ENCODE data around the gene GPR3.
A peak's percentile ranks its signal among the peaks of the same experiment; 100 is the strongest.

Gene GPR3

DNA sequence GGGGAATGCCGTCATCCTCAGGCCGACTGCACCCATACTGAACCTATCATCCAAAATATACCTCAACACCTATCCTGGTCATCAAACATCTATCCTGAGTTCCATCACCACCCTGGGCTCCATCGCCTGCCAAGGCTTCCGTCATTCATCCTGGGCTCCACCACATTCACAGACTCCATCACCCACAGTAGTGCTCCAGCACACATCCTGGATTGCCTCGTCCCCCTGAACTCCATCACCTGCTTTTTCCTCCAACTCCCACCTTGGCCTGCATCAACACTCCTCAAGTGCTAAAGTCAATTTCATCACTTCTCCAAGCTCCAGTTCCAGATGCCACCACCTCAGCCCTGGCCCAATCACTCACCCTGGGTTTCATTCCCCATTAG is 33.5 kb upstream of the GPR3 start:
- no peak for DNase-seq (ENCODE audit: low read depth)

DNA sequence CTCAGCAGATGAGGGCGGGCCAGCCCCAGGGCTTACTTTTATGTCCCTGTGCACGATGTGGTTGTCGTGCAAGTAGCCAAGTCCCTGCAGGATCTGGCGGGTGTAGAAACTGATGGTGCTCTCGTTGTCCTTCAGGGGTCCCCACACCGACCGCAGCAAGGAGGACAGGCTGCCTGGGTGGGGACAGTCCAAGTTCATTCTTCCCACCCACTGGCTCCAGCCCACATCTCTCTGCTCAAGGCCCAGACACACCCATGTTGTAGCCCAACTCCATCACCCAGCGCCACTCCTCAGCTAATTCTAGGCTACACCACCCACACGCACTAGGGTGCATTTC is 32.6 kb upstream of the GPR3 start:
- DNase-seq (ENCODE audit: low read depth), result no peak

DNA sequence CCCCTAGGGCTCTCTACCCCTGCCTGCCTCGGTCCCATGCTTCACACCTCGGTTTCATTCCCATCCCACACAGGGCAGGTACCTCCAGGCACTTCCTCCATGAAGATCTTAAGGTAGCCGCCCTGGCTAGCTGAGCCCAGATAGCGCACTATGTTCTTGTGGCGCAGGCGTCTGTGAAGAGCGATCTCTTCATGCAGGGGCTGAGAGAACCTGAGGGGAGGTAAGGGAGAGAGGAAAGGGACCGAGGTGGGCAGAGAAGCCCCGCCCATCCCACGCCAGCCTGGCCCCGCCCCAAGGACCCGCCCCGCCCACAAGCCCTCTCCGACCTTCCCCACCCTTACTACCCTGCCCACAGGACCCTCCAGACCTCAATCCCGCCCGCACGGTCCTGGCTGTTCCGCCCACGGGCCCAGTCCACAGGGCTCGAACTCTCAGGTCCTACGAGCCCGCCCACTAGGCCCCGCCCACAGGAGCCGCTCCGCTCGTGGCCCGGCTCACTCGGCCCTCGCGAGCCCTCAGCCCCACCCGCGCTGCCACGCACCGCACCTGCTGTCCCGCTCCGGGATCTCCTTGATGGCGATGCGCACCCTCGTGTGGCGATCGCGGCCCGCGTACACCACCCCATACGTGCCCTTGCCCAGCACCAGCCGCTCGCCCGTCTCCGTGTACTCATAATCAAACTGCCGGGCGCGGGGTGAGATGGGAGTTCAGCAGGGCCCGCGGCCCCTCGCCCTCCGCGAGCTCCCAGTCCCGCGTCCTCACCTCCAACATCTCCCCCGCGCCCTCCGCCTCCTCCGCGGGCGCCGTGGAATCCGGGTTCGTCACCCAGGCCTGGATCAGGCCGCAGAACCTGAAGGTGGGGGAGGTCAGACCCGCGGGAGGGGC is 32.0 kb upstream of the GPR3 start:
- DNase-seq (ENCODE audit: low read depth), result no peak

DNA sequence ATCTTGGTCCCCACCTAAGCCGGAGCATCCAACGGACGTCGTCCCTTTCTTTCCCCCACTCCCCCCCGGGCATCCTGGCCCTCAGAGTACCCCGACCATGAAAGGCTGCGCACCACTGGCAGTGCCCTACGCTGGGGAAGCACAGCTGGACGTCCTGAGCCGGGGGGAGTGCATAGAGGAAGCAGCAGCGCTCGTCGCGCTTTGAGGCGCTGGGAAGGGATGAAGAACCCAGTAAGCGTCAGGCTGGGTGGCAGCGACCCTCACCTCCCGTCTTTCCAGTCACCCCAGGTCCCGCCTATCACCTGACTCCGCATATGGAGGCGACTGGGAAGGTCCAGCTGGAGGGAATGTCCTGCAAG is 31.4 kb upstream of the GPR3 start:
- DNase-seq (ENCODE audit: low read depth), result no peak

DNA sequence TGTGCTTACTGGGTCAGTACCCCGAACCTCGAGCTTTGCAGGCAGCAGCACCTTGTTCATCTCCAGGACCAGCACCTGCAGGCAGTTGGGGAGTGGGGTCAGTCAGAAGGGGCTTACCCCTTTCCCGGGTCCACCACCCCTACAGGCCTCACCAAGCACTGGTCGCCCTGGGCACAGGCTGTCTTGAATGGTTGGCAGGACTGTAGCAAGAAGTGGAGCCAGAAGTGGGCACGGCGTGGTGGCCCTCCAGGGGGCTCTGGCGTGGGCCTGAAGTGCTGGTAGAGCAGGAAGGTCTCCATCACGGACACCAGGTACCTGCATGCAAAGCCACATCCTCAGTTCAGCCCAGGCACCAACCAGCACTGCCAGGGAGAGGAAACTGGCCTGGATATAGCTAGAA is 30.9 kb upstream of the GPR3 start:
- DNase-seq (ENCODE audit: low read depth), result no peak

DNA sequence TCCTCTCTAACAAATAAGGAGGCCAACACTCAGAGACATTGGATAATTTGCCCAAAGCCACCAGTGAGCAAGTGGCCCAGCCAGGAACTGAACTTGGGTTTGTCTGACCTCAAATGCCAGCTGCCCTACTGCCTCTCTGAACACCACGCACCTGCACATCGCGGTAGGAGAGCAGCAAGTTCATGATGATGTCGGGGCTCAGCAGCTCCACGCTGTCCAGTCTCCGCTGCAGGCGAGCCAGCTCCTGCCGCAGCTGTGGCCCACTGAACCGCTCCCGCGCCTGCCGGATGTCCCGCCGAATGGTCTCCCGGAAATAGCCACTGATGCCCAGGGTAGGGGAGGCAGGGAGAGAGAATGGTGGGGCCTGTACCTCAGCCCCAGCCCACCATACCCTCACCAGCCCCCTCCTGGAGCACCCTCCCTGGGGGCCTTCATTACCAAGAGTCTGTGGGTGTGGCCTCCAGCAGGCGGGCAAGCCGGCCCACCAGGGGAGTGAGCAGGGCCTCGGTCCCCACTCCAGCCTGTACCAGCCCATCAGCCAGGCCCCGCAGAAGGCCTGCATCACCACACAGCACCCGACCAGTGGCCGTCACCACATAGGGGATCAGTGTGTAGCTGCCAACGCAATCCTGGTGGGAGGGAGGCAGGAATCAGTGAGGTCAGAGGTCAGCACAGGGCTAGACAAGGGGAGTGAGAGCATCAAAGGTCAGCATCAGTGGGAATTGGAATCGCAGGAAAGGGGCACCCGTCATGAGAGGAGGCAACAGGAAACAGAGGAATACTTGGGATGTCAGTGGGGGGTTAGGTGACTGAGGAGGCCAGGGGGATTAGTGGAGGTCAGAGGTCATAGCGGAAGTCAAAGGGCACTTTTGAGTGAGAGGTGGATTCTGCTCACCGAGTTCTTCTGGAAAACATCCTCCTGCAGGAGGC is 28.4 kb upstream of the GPR3 start:
- DNase-seq (ENCODE audit: low read depth), result no peak

DNA sequence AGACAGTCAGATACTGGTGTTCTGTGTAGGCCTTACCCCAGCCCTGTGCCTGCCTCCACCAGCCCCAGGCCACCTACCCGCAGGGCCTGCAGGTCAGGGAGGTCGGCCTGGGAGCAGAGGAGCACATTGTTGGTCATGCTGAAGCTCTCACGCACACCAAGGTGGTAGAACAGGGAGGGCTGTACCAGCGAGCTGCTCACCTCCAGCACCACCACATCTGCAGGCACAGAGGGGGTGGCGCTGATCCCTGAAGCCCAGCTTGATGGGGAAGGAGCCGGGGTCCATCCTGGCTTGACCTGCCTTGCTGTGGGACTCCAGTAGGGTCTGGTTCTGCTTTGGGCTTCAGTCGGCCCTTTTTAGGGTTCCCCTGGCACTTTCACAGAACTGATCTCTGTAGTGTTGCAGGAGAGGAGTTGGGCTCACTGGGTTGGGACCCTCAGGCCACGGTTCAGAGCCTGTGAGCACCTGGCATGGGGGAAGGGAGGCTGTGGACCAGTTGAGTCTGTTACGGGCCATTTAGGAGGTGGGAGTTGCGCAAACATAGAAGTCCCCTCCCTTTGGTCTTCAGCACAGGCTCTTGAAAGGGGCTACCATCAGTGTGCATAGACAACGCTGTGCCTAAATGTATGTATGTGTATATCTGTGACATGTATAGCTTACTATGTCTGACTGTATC is 27.6 kb upstream of the GPR3 start:
- DNase-seq (ENCODE audit: low read depth), result no peak

DNA sequence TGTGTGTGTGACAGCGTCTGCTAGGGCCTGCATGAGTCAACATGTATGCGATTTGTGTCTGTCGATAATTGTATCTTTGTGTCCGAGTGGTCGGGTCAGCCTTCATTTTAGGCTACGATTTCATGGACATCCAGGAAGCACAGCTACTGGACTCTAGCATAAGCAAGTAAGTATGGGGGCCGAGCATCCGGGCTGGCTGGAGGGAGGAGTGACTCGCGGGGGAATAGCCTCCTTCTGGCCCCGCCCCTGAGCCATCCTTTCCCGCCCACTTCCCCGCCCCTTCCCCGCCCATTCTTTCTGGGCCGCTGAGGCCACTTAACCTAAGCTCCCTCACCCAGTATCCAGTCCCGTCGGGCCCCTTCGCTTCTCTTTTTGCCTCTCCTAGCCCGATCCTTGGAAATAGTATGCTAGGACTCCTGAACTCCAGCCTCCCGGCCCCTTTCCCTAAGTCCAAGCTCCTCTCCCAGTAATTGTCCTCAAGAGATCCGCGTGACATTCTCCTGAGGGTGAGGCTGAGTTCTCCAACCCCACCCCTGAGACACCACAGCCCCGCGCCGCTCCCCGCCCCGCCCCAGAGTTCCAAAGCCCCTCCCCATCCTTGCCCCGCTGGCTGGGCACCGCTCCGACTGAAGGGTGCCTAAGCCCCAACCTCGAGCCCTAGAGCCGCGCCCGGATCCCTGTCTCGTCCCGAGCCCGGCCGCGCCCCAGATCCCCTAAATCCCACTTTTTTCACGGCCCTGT is 26.9 kb upstream of the GPR3 start:
- DNase-seq (ENCODE audit: low read depth), result peak; percentile 58

DNA sequence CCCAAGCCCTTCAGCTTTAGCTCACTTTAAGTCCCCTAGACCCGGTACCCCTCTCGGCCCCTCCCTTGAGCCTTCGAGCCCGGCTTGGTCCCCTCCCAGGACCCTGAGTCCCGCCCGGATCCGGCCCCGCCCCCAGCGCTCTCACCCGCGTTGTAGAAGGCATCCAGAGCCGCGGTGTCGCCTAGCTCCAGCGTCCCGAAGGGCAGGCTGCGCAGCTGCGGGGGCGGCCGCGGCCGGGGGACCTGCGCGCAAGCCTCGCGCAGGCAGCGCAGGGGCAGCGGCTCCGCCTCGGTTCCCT is 26.4 kb upstream of the GPR3 start:
- DNase-seq (ENCODE audit: low read depth), result no peak

DNA sequence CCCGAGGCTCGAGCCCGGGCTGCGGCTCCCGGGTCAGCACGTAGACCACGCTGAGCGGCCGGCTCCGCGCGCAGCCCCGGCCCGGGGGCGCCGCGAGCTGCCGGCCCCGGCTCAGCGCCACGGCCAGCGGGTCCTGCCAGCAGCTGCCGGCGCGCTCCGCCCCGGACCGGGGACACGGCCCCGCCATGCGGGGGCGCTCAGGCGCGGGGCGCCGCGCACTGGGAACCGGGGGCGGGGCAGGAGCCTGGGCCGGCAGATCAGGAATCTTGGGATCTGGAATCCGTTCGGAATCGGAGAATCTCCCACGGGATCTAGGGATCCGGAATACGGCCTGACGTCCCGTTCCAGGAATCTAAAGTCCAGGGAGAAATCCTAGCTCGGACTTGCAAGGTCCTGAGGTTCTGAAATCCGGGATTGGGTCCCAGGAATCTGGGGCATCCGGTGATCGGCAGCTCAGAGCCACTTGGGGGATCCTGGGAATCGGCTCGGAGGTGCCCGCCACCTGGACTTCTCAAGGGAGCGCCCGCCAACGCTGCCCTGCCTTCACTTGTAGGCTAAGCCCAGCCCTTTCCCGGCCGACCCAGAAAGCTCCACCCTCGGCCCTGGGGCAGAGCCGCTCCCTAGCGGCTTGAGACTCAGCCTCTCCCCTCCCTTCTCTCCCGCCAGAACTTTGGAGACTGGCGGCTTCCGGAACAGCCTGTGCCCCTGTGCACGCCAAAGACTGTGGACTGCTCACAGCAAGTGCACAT is 25.8 kb upstream of the GPR3 start, which contains the start of gene MAP3K6:
TSS of gene MAP3K6 (minus strand) at position 551 of the 749 bp plus-strand sequence. CDS start at position 187, 364 bp downstream.
- DNase-seq (ENCODE audit: low read depth), result no peak

DNA sequence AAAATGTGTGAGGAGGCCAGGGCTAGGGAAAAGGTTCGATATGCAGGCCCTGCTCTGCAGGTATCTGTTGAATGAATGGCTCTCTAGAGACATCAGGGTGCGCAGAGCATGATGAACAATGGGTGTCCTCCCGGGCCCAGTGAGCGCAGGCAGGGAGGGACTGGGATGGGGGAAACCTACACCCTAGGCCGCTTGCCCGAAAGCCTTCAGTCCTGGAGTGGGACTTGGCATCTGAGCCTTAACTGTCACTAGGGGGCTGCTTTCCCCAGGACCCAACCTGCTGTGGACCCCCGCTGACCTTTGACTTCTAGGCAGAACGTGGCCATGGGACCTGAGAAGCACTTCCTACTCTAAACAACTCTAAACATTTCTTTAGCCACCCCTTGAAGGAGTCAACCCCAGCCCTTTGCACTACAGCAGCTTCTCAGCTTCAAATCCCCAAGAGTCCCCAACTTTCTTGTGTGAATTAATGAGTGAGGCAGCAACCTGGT is 25.2 kb upstream of the GPR3 start:
- DNase-seq (ENCODE audit: low read depth), result no peak

DNA sequence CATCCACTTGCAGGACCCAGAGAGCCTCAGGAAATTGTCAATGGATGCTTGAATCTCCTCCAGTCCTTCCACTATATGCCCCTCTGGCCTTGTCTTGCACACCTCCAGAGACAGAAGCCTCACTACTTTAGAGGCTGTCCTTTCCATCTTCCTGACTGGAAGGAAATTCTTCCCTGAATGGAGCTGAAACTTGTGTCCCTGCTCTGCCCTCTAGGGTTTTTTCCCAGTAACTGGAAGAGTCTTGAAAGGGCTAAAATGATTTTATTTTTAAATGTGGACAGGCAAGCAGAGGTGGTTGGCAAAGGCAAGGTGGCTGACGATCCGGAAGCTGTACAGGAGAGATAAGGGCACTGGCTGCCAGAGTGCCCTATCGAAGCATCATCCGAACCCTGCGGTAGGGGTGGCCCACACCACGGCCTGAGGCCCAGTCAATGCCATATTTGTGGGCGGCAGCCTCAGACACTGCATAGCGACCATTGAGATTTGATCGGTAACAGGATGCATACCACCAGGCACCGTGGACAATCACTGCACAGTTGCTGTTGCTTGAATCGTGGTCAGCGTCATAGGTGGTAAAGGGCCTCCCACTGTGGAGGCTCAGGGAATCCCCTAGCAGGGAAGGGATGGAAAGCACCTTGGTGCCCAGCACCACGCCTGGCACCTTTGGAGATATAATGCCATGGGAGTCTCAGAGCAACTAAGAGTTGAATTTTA is 23.4 kb upstream of the GPR3 start:
- no peak for DNase-seq (ENCODE audit: low read depth)

DNA sequence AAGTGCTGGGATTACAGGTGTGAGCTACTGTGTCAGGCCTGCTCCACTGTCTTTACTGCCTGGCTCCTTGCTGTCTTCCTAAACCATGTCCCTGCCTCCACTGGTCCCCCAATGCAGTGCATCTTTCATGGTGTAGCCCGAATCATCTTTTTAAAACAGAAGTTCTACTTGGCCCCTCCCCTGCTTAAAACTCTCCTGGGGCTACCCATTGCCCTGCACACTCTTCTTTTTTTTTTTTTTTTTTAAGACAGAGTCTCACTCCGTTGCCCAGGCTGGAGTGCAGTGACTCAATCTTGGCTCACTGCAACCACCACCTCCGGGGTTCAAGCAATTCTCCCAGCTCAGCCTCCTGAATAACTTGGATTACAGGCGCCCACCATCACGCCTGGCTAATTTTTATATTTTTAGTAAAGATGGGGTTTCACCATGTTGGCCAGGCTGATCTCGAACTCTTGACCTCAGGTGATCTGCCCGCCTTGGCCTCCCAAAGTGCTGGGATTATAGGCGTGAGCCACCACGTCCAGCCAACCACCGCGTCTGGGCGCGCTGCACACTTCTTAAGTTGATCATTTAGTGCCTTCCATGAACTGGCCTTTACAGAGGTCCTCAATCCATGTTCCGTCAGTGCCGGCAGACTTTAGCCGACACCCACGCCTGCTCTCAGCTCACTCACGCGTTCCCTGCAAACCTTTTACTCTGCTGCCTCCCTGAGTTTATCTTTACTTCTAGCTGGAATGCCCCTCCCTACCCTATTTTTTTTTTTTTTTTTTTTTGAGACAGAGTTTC is 20.2 kb upstream of the GPR3 start:
- DNase-seq (ENCODE audit: low read depth), result no peak

DNA sequence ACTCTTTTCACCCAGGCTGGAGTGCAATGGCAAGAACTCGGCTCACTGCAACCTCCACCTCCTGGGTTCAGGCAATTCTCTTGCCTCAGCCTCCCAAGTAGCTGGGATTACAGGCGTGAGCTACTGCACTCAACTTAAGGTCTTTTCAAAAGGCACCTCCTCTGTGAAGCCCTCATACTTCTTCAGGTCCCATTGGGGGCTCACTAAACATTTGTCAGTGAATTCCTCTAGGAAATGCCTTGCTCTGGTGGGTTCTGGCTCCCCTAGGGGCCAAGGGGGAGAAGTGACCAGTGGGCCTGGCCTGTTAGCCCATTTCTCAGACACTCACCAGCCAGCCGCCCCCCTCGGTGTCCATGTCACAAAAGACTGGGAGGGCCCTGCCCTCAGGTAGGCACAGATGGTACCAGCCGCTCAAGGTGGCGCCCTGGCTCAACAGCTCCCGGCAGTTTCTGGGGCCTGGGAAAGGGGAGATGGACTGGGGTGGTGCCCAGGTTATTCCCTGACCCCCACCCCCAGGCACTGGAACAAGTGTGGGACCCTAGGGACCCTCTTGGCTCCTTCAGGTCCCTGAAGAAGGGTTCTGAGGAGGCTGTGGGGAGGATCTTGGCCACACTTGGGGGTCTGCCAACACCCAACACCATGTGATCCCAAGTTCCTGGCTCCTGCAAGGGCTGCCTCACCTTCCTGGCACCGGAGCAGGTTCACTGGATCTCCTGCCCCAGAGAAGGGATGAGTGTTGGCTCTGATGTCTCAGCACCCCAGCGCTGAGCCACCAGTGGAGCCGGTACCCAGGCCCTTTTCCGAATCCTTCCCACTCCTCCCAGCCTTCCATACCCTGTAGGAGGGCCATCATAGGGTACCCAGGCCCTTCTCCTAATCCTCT is 19.4 kb upstream of the GPR3 start:
- DNase-seq (ENCODE audit: low read depth), result no peak

DNA sequence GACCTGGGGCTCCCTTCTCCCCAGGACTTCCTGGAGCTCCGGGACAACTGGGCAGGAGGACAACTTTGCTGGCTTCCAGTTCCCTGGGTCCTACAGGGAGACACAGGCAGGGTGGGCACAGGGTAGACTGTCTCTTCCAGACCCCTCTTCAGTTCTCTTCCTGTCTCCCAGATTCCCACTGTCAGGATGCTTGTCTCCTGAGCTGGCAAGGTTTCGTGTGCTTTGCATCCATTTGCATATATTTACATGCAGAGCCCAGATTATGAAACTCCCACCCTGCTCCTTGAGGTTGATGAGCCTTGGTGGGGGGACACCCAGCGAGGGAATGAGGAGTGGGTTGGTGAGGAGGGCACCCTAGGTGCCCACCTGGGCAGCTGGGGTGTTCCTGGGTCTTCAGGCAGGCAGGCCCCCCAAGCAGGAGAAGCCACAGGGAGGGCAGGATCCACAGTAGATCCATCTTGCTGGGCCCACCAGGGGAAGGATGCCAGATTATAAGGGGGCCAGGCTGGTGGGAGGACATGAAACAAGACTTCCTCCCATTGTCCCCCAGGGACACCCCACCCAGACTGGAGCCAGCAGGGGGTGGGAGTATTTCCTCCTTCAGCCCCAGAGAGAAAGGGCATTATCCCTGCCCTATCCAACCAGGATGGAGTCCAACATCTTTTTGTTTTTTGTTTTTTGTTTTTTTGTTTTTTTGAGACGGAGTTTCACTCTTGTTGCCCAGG is 17.9 kb upstream of the GPR3 start, which contains the start of gene FCN3:
TSS of gene FCN3 (minus strand) at position 463 of the 725 bp plus-strand sequence. CDS start at position 457, 6 bp downstream.
- DNase-seq (ENCODE audit: low read depth), result no peak

DNA sequence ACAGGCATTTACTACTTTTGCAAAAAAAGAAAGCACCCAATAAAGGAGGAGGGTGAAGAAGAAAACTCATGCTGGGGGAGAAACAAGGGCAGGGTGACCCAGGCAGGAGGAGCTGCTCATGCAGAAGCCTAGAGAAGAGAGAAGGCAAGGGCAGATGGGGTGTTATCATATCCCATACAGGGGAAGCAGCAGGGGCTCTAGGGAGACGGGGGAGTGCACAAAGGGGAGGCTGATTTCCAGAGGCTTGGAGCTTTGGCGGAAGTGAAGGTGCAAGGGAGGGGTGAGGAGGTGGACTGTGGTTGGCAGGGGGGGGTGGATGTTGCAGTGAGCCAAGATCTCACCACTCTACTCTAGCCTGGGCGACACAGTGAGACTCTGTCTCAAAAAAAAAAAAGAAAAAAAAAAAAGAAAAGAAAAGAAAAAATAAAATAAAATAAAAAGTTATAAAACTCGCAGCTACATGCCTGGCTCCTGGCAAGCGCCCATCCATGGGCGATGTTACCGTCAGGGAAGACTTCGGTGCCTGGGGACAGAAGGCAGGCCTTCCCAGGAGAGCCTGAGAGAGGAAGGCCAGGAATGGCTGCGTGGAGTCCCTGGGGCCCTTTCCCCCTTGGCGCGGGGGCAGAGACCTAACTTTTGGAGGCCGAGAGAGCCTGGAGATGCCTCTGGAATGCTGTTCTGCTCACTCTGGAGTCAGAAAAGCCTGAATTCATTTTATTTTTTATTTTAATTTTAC is 14.5 kb upstream of the GPR3 start:
- DNase-seq (ENCODE audit: low read depth), result no peak

DNA sequence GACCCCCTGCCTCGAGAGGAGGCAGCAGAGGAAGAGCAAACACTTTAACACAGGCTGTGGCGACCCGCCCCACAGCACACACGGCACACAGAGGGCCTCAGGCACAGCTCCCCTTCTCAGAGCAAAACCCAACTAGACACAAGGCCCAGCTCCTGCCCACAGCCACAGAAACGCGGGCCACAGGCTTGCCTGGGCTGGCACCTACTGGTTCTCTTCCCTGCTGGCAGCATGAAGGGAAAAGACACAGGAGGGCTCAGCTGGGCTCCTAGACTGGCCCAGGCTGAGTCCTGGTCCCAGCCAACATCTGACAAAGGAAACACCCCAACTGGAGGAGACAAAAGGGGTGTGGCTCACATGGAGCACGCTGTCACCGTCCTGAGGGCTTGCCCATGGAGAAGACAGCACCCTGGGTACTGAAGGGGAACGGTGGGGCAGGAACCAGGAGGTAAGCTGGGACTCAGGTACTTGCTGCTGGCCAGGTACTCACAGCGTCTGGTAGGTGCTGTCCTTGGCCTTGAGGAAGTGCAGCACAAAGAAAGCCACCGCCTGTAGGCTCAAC is 12.8 kb upstream of the GPR3 start:
- no peak for DNase-seq (ENCODE audit: low read depth)

All from stimulated activated CD8-positive, alpha-beta memory T cell treated with anti-CD3 and anti-CD28 coated beads, Interleukin-12 subunit alpha, Interleukin-12 subunit beta, amount 100 ng/mL, for 4 hours (primary cell).